H9 (cell line): Measurements from ENCODE around the gene PRKCA. TPM values are rescaled to one million over a fixed set of nuclear protein-coding genes. Genes with fewer than 3 reads are reported as not detected.

Experiments
- DNase-seq: peaks from one replicate; pipeline ENCODE4 v3.0.0-alpha.2; 2017
- H2AFZ ChIP-seq: one replicate; pipeline ENCODE4 v1.6.1; 2013; ENCODE audit warnings: mild to moderate bottlenecking, low read length, control low read depth, moderate library complexity
- H2AK5ac ChIP-seq: 2 replicates; pipeline ENCODE4 v1.6.1; 2013; ENCODE audit warnings: low read length, control low read depth, mixed read lengths; ENCODE audit not compliant: insufficient read length
- H2BK120ac ChIP-seq: one replicate; pipeline ENCODE4 v1.6.1; 2013; ENCODE audit warnings: low read depth, mild to moderate bottlenecking, low read length, control low read depth, inconsistent platforms; ENCODE audit not compliant: poor library complexity, severe bottlenecking
- H2BK12ac ChIP-seq: 2 replicates; pipeline ENCODE4 v1.6.1; 2013; ENCODE audit warnings: low read length, control low read depth, mixed read lengths, low read depth; ENCODE audit not compliant: insufficient read length
- H2BK15ac ChIP-seq: 2 replicates; pipeline ENCODE4 v1.6.1; 2013; ENCODE audit warnings: low read depth, low read length, control low read depth
- H2BK20ac ChIP-seq: one replicate; pipeline ENCODE4 v1.6.1; 2013; ENCODE audit warnings: low read depth, mild to moderate bottlenecking, low read length, control low read depth, inconsistent platforms; ENCODE audit not compliant: poor library complexity, severe bottlenecking
- H2BK5ac ChIP-seq: 2 replicates; pipeline ENCODE4 v1.6.1; 2013; ENCODE audit warnings: low read length, control low read depth, mixed read lengths; ENCODE audit not compliant: insufficient read length
- H3K14ac ChIP-seq: 2 replicates; pipeline ENCODE4 v1.6.1; 2013; ENCODE audit warnings: low read length, control low read depth; ENCODE audit not compliant: insufficient read depth
- H3K18ac ChIP-seq: 2 replicates; pipeline ENCODE4 v1.6.1; 2013; ENCODE audit warnings: low read depth, mild to moderate bottlenecking, mixed read lengths, low read length, control low read depth; ENCODE audit not compliant: insufficient read length
- H3K23ac ChIP-seq: 2 replicates; pipeline ENCODE4 v1.6.1; 2013; ENCODE audit warnings: low read length, control low read depth, mixed read lengths, low read depth; ENCODE audit not compliant: insufficient read length
- H3K23me2 ChIP-seq: 2 replicates; pipeline ENCODE4 v1.6.1; 2013; ENCODE audit warnings: low read depth, mild to moderate bottlenecking, mixed read lengths, low read length, control low read depth; ENCODE audit not compliant: insufficient read length, poor library complexity, severe bottlenecking
- H3K27ac ChIP-seq: 2 replicates; pipeline ENCODE4 v1.5.1; 2013; ENCODE audit warnings: low read length, control low read depth, mixed read lengths, low read depth; ENCODE audit not compliant: insufficient read length
- H3K27me3 ChIP-seq: 2 replicates; pipeline ENCODE4 v1.6.1; 2013; ENCODE audit warnings: low read length, control low read depth, inconsistent platforms; ENCODE audit not compliant: insufficient read depth
- H3K4ac ChIP-seq: 2 replicates; pipeline ENCODE4 v1.6.1; 2013; ENCODE audit warnings: low read depth, mild to moderate bottlenecking, control low read depth, inconsistent platforms, low read length, moderate library complexity
- H3K4me1 ChIP-seq: 2 replicates; pipeline ENCODE4 v1.6.1; 2013; ENCODE audit warnings: low read length, control low read depth, inconsistent platforms; ENCODE audit not compliant: insufficient read depth
- H3K4me2 ChIP-seq: 2 replicates; pipeline ENCODE4 v1.6.1; 2013; ENCODE audit warnings: low read length, control low read depth, mixed read lengths; ENCODE audit not compliant: insufficient read length, insufficient read depth
- H3K56ac ChIP-seq: 2 replicates; pipeline ENCODE4 v1.6.1; 2013; ENCODE audit warnings: low read depth, mild to moderate bottlenecking, mixed read lengths, low read length, control low read depth; ENCODE audit not compliant: insufficient read length
- H3K79me1 ChIP-seq: 2 replicates; pipeline ENCODE4 v1.6.1; 2013; ENCODE audit warnings: low read depth, mild to moderate bottlenecking, moderate library complexity, low read length, control low read depth, inconsistent platforms; ENCODE audit not compliant: insufficient read depth, poor library complexity, severe bottlenecking
- H3K79me2 ChIP-seq: 2 replicates; pipeline ENCODE4 v1.6.1; 2013; ENCODE audit warnings: low read length, control low read depth, inconsistent platforms; ENCODE audit not compliant: insufficient read depth
- H3K9ac ChIP-seq: 2 replicates; pipeline ENCODE4 v1.6.1; 2013; ENCODE audit warnings: low read length, control low read depth, mixed read lengths; ENCODE audit not compliant: insufficient read length; ENCODE audit errors: extremely low read depth
- H3K9me3 ChIP-seq: one replicate; pipeline ENCODE4 v1.6.1; 2013; ENCODE audit warnings: low read depth, low read length, inconsistent platforms; ENCODE audit not compliant: control insufficient read depth
- H3T11ph ChIP-seq: one replicate; pipeline ENCODE4 v1.6.1; 2013; ENCODE audit warnings: mild to moderate bottlenecking, low read length, control low read depth, inconsistent platforms
- H4K20me1 ChIP-seq: one replicate; pipeline ENCODE4 v1.6.1; 2013; ENCODE audit not compliant: control insufficient read depth, insufficient read length, insufficient read depth
- H4K5ac ChIP-seq: 2 replicates; pipeline ENCODE4 v1.6.1; 2013; ENCODE audit warnings: low read depth, mild to moderate bottlenecking, mixed read lengths, low read length, control low read depth; ENCODE audit not compliant: insufficient read length
- H4K8ac ChIP-seq: replicated peaks from 2 replicates; pipeline ENCODE4 v1.6.1; 2013; ENCODE audit warnings: low read length, control low read depth, mixed read lengths, low read depth; ENCODE audit not compliant: insufficient read length
- H4K91ac ChIP-seq: 2 replicates; pipeline ENCODE4 v1.6.1; 2013; ENCODE audit warnings: low read depth, mild to moderate bottlenecking, moderate library complexity, mixed read lengths, low read length, control low read depth; ENCODE audit not compliant: insufficient read length
- H3K27ac Mint-ChIP-seq, 3 experiments: 2 replicates in 2 of 3; 3 replicates in 1 of 3; pipeline ENCODE4 v1.8.0; 2020 to 2021; ENCODE audit warnings: mixed read lengths in 3 of 3, mild to moderate bottlenecking in 1 of 3, moderate library complexity in 1 of 3
- H3K27me3 Mint-ChIP-seq: 2 replicates; pipeline ENCODE4 v1.8.0; 2021; ENCODE audit warnings: low read depth, mild to moderate bottlenecking, moderate library complexity, mixed read lengths
- H3K36me3 Mint-ChIP-seq, 3 experiments: 2 replicates in 2 of 3; 3 replicates in 1 of 3; pipeline ENCODE4 v1.8.0; 2020 to 2021; ENCODE audit warnings: low read depth in 3 of 3, mixed read lengths in 3 of 3; ENCODE audit not compliant: insufficient read depth in 1 of 3
- H3K4me1 Mint-ChIP-seq, 2 experiments: 2 replicates each; pipeline ENCODE4 v1.8.0; 2020; ENCODE audit warnings: mixed read lengths in 2 of 2
- H3K4me3 Mint-ChIP-seq, 2 experiments: 2 replicates in 1 of 2; 3 replicates in 1 of 2; pipeline ENCODE4 v1.8.0; 2020 to 2021; ENCODE audit warnings: mild to moderate bottlenecking in 2 of 2, mixed read lengths in 2 of 2, moderate library complexity in 1 of 2
- H3K9me3 Mint-ChIP-seq, 2 experiments: 2 replicates in 1 of 2; 3 replicates in 1 of 2; pipeline ENCODE4 v1.8.0; 2020; ENCODE audit warnings: mild to moderate bottlenecking in 2 of 2, mixed read lengths in 2 of 2, moderate library complexity in 1 of 2
- WGBS: extraction: QIAGEN DNeasy Blood & Tissue Kit; methylation state at CpG from one replicate; pipeline ENCODE4 v1.1.7; 2013; ENCODE audit warnings: missing lambda C conversion rate, low lambda C conversion rate, mixed read lengths; ENCODE audit not compliant: insufficient read length; ENCODE audit errors: extremely low coverage; 5-methylcytosine and 5-hydroxymethylcytosine counted together
- total RNA-seq: library from RNA; stranded (reverse); gene quantifications from 2 replicates; pipeline ENCODE4 v1.2.1, GENCODE V29; 2021
- TF ChIP-seq, protein P1 (sequence below): fragments of 200-600 bp; sonication (generic); conservative IDR thresholded peaks from 3 replicates; pipeline ENCODE4 v1.8.0; 2021; ENCODE audit warnings: antibody characterized with exemption, mild to moderate bottlenecking

The PRKCA gene
- total RNA-seq, 1 experiment from 2014 or later, result 10.5 TPM

DNA sequence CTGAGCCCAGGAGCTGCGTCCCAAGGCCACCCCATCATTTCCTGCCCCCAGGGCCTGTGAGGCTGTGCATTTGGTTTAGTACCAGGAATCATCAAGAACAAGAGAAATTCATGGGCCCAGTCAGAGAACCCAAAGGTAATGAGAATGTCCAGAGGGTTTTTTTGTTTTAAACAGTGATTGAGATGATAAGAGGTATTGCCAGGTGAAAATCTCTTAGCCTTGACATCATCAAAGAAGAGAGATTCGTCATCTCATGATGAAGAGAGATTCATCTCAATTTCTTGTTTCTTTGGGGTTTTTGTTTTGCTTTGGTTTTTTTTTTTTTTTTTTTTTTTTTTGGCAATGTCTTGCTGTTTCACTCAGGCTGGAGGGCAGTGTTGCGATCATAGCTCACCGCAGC, 361.9 kb downstream of the PRKCA start:
- H3K27ac Mint-ChIP-seq, result no peak overlapping the region; a peak in 1 of 7 replicates
- no peaks in the 10 kb centered on the region for H3K27me3 Mint-ChIP-seq
- H3K9me3 Mint-ChIP-seq, result peaks cover 2 to 7% of the 10 kb centered on the region in 2 experiments; a peak in 3 of 5 replicates
- H4K20me1 ChIP-seq, result no peaks in the 10 kb centered on the region
- H3K14ac ChIP-seq, result no peak overlapping the region
- no peak overlapping the region for H4K5ac ChIP-seq
- no peaks in the 10 kb centered on the region for H3K9me3 ChIP-seq
- no peak overlapping the region for H3T11ph ChIP-seq
- H3K27ac ChIP-seq, result no peak overlapping the region
- H2AK5ac ChIP-seq, result no peak overlapping the region
- no CpG with 5 or more reads among the region's 4 CpGs for WGBS
- no peak overlapping the region for H3K18ac ChIP-seq
- no peaks in the 10 kb centered on the region for H3K23me2 ChIP-seq
- no peak overlapping the region for H3K56ac ChIP-seq
- no peak overlapping the region for H3K23ac ChIP-seq
- no peaks in the 10 kb centered on the region for H3K27me3 ChIP-seq
- H3K4ac ChIP-seq, result no peak overlapping the region
- H3K79me1 ChIP-seq, result no peaks in the 10 kb centered on the region
- H2BK5ac ChIP-seq, result no peak overlapping the region
- H3K9ac ChIP-seq, result no peak overlapping the region
- H4K91ac ChIP-seq, result no peak overlapping the region
- H3K36me3 Mint-ChIP-seq, result peaks cover 0 to 9% (median 1%) of the 10 kb centered on the region in 3 experiments; a peak in 3 of 7 replicates
- no peak overlapping the region for H2AFZ ChIP-seq
- H3K79me2 ChIP-seq, result no peaks in the 10 kb centered on the region
- TF ChIP-seq, protein P1, sequence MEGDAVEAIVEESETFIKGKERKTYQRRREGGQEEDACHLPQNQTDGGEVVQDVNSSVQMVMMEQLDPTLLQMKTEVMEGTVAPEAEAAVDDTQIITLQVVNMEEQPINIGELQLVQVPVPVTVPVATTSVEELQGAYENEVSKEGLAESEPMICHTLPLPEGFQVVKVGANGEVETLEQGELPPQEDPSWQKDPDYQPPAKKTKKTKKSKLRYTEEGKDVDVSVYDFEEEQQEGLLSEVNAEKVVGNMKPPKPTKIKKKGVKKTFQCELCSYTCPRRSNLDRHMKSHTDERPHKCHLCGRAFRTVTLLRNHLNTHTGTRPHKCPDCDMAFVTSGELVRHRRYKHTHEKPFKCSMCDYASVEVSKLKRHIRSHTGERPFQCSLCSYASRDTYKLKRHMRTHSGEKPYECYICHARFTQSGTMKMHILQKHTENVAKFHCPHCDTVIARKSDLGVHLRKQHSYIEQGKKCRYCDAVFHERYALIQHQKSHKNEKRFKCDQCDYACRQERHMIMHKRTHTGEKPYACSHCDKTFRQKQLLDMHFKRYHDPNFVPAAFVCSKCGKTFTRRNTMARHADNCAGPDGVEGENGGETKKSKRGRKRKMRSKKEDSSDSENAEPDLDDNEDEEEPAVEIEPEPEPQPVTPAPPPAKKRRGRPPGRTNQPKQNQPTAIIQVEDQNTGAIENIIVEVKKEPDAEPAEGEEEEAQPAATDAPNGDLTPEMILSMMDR, result no peak
- H2BK20ac ChIP-seq, result no peak overlapping the region
- no peaks in the 10 kb centered on the region for H3K4me1 ChIP-seq
- no peak overlapping the region for H2BK120ac ChIP-seq
- no peak overlapping the region for H2BK15ac ChIP-seq
- no peak overlapping the region for H2BK12ac ChIP-seq
- no peak for DNase-seq
- H3K4me3 Mint-ChIP-seq, result no peak overlapping the region
- H4K8ac ChIP-seq, result no peak overlapping the region
- H3K4me1 Mint-ChIP-seq, result peaks cover 18 to 22% of the 10 kb centered on the region in 2 experiments
- no peak overlapping the region for H3K4me2 ChIP-seq
